Fibroblast of pulmonary artery (primary cell): ENCODE measurements around the gene MAN2A1.

Experiments
- DNase-seq: peaks from one replicate; pipeline ENCODE4 v3.0.0-alpha.2; 2010; ENCODE audit warnings: low read depth
- H3K4me3 ChIP-seq: replicated peaks from 2 replicates; pipeline ENCODE4 v1.5.1; 2011; ENCODE audit warnings: low read depth, mild to moderate bottlenecking, control low read depth, low read length, moderate library complexity
- CTCF ChIP-seq: IDR thresholded peaks from 2 replicates; pipeline ENCODE4 v1.5.1; 2011; ENCODE audit warnings: mild to moderate bottlenecking, control low read depth, low read length, inconsistent platforms; ENCODE audit errors: missing control alignments

MAN2A1 gene

GRCh38 chr5:109905906-109906305, 216.2 kb downstream of the MAN2A1 start:
- no peak for TF ChIP-seq CTCF
- H3K4me3 ChIP-seq, result no peak overlapping the region

GRCh38 chr5:109907189-109907588, 217.5 kb downstream of the MAN2A1 start:
- no peak for TF ChIP-seq CTCF
- peak; percentile 18 for DNase-seq
- no peak overlapping the region for H3K4me3 ChIP-seq

More at GRCh38 chr5:109905906-109906305, 216.2 kb downstream of the MAN2A1 start:
- DNase-seq, result no peak

GRCh38 chr5:109907731-109908130, 218.0 kb downstream of the MAN2A1 start:
- DNase-seq, result peak; percentile 59
- no peak for TF ChIP-seq CTCF
- no peak overlapping the region for H3K4me3 ChIP-seq

GRCh38 chr5:109908366-109908765, 218.6 kb downstream of the MAN2A1 start:
- H3K4me3 ChIP-seq, result no peak overlapping the region
- TF ChIP-seq CTCF, result no peak
- DNase-seq, result no peak

- no peak for TF ChIP-seq CTCF
- no peak for DNase-seq
- H3K4me3 ChIP-seq, result no peak overlapping the region
Measured at GRCh38 chr5:109910874-109911273, 221.1 kb downstream of the MAN2A1 start.

GRCh38 chr5:109911731-109912130, 222.0 kb downstream of the MAN2A1 start:
- TF ChIP-seq CTCF, result no peak
- peak; percentile 52 for DNase-seq

GRCh38 chr5:109914906-109915305, 225.2 kb downstream of the MAN2A1 start:
- no peak overlapping the region for H3K4me3 ChIP-seq
- no peak for DNase-seq
- TF ChIP-seq CTCF, result no peak

More at GRCh38 chr5:109911731-109912130, 222.0 kb downstream of the MAN2A1 start:
- H3K4me3 ChIP-seq, result no peak overlapping the region
